Gastrocnemius medialis (tissue), 4 donors: ENCODE measurements around the gene POC5.

ENCODE experiments used
- POLR2A ChIP-seq, 2 donors: fragments of 450-650 bp; IDR thresholded peaks; one replicate each; pipeline ENCODE4 v1.6.1; 2017; ENCODE audit warnings: antibody characterized with exemption in 2 of 2, mild to moderate bottlenecking in 2 of 2, moderate library complexity in 2 of 2
- TF ChIP-seq, protein P1 (sequence below), 5 experiments: fragments of 450-650 bp in 3 of 5; fragments of 200-600 bp in 2 of 5; sonication (generic) in 2 of 5; IDR thresholded peaks in 4 of 5; conservative IDR thresholded peaks in 1 of 5; 1 replicate in 4 of 5; 2 replicates in 1 of 5; pipeline ENCODE4 v1.5.1; 2016 to 2019; ENCODE audit warnings: antibody characterized with exemption in 5 of 5, mild to moderate bottlenecking in 3 of 5, moderate library complexity in 3 of 5

DNA sequence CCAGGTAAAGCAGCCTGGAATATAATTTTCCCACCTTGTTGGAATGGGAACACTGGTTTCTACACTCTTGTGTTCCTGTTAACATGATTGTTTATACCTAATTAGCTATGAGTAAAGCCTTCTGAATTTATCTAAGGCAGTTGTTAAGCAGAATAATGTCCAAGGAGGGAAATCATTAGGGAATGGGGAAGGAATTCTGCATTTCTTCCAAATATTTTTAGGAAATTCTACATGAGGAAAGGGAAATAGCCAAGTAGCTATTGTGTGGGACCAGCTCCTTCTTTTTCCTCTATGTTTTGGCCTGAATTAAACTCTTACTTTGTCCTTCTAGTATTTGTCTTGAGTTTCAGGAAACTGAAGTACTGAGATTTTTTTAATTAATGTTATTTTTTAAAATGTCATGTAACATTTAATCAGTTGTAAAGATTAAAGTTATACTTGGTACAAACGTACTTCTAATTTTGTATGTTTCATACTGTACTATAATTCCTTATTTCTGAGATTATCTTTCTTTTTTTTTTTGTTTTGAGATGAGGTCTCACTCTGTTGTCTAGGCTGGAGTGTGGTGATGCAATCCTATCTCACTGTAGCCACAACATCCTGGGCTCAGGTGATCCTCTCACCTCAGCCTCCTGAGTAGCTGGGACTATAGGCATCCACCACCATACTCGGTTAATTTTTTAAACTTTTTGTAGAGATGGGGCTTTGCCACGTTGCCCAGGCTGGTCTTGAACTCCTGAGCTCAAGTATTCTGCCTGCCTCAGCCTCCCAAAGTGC is 77.5 kb downstream of the POC5 start:
- TF ChIP-seq, protein P1, sequence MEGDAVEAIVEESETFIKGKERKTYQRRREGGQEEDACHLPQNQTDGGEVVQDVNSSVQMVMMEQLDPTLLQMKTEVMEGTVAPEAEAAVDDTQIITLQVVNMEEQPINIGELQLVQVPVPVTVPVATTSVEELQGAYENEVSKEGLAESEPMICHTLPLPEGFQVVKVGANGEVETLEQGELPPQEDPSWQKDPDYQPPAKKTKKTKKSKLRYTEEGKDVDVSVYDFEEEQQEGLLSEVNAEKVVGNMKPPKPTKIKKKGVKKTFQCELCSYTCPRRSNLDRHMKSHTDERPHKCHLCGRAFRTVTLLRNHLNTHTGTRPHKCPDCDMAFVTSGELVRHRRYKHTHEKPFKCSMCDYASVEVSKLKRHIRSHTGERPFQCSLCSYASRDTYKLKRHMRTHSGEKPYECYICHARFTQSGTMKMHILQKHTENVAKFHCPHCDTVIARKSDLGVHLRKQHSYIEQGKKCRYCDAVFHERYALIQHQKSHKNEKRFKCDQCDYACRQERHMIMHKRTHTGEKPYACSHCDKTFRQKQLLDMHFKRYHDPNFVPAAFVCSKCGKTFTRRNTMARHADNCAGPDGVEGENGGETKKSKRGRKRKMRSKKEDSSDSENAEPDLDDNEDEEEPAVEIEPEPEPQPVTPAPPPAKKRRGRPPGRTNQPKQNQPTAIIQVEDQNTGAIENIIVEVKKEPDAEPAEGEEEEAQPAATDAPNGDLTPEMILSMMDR (IDR thresholded peaks at IDR 0.05 in 4 of 5, conservative IDR thresholded peaks at IDR 0.05 in 1 of 5), result no peak
- no peak for TF ChIP-seq POLR2A (IDR thresholded peaks at IDR 0.05)
